PFSK-1 (cell line): ENCODE measurements around the gene ZNF492.

Experiments
- POLR2AphosphoS5 ChIP-seq: IDR thresholded peaks from 2 replicates; pipeline ENCODE4 v1.6.1; 2012; ENCODE audit warnings: low read depth, mild to moderate bottlenecking, control low read depth, low read length, moderate library complexity
- REST ChIP-seq, 2 experiments: IDR thresholded peaks; 2 replicates each; pipeline versions ENCODE4 v1.6.1 to v1.8.0; 2011 to 2012; ENCODE audit warnings: low read depth in 2 of 2, low read length in 2 of 2, control low read depth in 1 of 2, inconsistent platforms in 1 of 2, mild to moderate bottlenecking in 1 of 2, moderate library complexity in 1 of 2; ENCODE audit not compliant: insufficient read depth in 1 of 2

DNA sequence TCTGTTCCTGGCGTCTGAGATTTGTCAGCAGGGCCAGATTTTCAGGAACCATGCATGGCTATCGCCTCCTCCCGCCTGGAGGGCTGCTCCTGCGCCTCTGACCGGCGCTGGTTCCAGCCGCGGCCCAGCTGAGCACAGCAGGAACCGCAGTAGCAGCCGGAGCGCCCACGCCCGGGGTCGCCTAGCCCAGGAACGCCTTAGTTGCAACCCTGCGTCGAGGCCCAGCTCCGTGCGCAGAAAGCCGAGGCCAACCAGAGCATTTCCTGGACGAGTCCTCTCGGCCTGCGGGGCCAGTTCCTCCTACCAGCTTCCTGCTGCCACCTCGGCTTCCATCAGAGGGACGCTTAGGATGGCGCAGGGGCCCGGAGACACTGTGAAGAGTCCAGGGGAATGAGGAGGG is 74.9 kb downstream of the ZNF492 start:
- TF ChIP-seq POLR2AphosphoS5 (no peak), REST (IDR thresholded peaks at IDR 0.05; ENCODE audit: insufficient read depth in 1 of 2, low read depth in 2 of 2, low read length in 2 of 2) (no peak)
